Measurements from ENCODE around the gene NUP214. TPM values are rescaled to one million over a fixed set of nuclear protein-coding genes. Genes with fewer than 3 reads are reported as not detected.
A peak's percentile ranks its signal among the peaks of the same experiment; 100 is the strongest.

The NUP214 gene
- total and polyA plus RNA-seq, 4 donors: 6.6 to 63.6 (median 40.3) TPM

DNA sequence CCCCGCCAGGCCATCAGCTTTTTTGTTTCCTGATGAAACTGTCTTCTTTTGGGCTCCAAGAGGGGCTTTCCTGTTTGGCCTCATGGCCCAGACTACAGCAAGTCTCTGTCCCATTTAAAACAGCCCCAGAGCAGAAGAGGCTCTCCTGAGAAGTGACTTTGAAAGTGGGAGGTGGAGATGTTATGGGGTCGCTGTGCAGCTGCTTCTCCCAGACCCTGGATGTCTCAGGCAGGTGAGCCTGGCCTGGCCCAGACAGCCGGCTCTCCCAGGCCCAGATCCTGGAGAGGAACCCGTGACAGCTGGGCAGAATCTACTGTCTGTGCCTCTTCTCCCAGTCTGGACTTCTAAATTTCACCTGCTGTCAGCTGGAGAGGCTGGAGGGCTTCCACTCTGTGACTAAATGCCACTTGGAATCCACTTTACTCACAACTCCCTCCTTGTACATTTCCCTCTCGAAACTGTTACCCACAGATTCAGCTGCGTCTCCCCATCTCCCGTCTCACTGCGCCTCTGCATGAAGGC, 130.4 kb downstream of the NUP214 start:
- no peak for ATAC-seq (ENCODE audit: low FRiP score)
- no peak overlapping the region for H3K27ac ChIP-seq (ENCODE audit: low read depth in 1 of 2, low read length in 2 of 2)

DNA sequence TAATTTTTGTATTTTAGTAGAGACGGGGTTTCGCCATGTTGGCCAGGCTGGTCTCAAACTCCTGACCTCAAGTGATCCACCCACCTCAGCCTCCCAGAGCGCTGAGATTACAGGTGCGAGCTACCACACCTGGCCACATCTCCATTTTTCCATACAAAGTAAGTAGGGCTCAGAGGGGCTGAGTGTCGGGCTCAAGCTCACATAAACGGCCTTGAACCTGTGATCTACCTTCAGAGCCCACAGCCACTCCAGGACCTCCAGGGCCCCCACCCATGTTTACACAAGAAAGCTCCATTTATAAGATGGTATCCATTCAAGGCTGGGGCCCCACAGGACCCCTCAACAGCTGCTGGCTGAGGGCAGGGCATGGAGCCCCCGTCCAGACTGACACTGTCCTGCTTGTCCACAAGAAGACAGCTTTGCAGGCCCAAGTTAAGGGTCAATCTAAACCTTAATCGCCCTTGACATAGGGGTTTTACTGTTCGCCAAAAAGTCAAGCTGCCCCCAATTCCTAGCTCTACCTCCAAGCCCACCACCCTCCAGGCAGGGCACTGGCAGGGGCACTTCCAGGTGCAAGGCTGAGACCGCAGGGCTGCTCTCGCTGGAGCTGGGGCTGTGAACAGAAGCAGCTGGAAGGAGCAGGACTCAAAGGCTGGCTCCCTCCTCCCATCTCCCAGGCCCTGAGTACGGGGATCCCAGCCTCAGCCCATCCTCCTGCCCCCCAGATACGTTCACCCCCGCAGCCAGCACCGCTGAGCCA, 132.1 kb downstream of the NUP214 start:
- H3K4me1 ChIP-seq (ENCODE audit: control insufficient read depth in 1 of 2, insufficient read depth in 2 of 2, low read length in 2 of 2): no peaks in the 10 kb centered on the region
- H3K9me3 ChIP-seq (ENCODE audit: control insufficient read depth, low read length): no peaks in the 10 kb centered on the region
- no peak overlapping the region for H3K27ac ChIP-seq (ENCODE audit: low read depth in 1 of 2, low read length in 2 of 2)
- WGBS, 2 donors: 95% methylated on average over 15 of the region's 15 CpGs
- no peak for DNase-seq
- intact Hi-C loops (cut with DNase I): no loop called here
- H3K36me3 ChIP-seq (ENCODE audit: control insufficient read depth in 1 of 2, insufficient read depth in 2 of 2, low read length in 1 of 2): no peaks in the 10 kb centered on the region
- no peak for ATAC-seq (ENCODE audit: low FRiP score)
- no peak overlapping the region for H3K4me3 ChIP-seq (ENCODE audit: low read length in 2 of 2)
- no peaks in the 10 kb centered on the region for H3K27me3 ChIP-seq (ENCODE audit: control insufficient read depth in 1 of 2, insufficient read depth in 2 of 2, low read length in 1 of 2)

More for the DNA sequence above, 130.4 kb downstream of the NUP214 start:
- DNase-seq: peak in 1 of 2 donors; percentile 41
- intact Hi-C loops (cut with DNase I): no loop called here
- H3K27me3 ChIP-seq (ENCODE audit: control insufficient read depth in 1 of 2, insufficient read depth in 2 of 2, low read length in 1 of 2): no peaks in the 10 kb centered on the region
- 90 to 93% methylated on average over 8 of the region's 8 CpGs for WGBS, 2 donors
- H3K9me3 ChIP-seq (ENCODE audit: control insufficient read depth, low read length): no peaks in the 10 kb centered on the region
- H3K36me3 ChIP-seq (ENCODE audit: control insufficient read depth in 1 of 2, insufficient read depth in 2 of 2, low read length in 1 of 2): no peaks in the 10 kb centered on the region
- no peak overlapping the region for H3K4me3 ChIP-seq (ENCODE audit: low read length in 2 of 2)
- no peaks in the 10 kb centered on the region for H3K4me1 ChIP-seq (ENCODE audit: control insufficient read depth in 1 of 2, insufficient read depth in 2 of 2, low read length in 2 of 2)

DNA sequence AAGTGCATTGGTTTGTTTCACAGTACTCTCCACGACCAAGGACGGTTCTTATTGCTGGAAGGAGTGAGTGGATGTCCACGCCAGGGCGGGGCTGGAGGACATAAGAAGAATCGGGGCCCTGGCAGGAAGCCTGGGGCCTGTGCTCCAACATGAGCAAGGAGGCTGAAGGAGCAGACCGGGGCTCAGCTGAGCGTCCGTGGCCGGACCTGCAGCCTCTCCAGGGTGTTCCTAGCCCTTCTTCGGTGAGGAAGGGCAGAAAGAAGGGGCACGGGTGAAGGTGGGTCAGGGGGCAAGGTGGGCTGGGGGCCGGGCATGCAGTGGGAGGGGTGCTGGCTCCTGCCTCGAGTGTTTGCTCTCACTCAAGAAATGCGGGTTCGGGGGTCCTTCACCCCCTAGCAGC, 132.8 kb downstream of the NUP214 start:
- H3K4me3 ChIP-seq (ENCODE audit: low read length in 2 of 2): no peak overlapping the region
- H3K27me3 ChIP-seq (ENCODE audit: control insufficient read depth in 1 of 2, insufficient read depth in 2 of 2, low read length in 1 of 2): no peaks in the 10 kb centered on the region
- H3K36me3 ChIP-seq (ENCODE audit: control insufficient read depth in 1 of 2, insufficient read depth in 2 of 2, low read length in 1 of 2): no peaks in the 10 kb centered on the region
- 85 to 89% methylated on average over 15 of the region's 15 CpGs for WGBS, 2 donors
- H3K4me1 ChIP-seq (ENCODE audit: control insufficient read depth in 1 of 2, insufficient read depth in 2 of 2, low read length in 2 of 2): no peaks in the 10 kb centered on the region
- ATAC-seq (ENCODE audit: low FRiP score) (no peak), DNase-seq (no peak)
- H3K9me3 ChIP-seq (ENCODE audit: control insufficient read depth, low read length): no peaks in the 10 kb centered on the region
- intact Hi-C loops (cut with DNase I): no loop called here
- H3K27ac ChIP-seq (ENCODE audit: low read depth in 1 of 2, low read length in 2 of 2): no peak overlapping the region

DNA sequence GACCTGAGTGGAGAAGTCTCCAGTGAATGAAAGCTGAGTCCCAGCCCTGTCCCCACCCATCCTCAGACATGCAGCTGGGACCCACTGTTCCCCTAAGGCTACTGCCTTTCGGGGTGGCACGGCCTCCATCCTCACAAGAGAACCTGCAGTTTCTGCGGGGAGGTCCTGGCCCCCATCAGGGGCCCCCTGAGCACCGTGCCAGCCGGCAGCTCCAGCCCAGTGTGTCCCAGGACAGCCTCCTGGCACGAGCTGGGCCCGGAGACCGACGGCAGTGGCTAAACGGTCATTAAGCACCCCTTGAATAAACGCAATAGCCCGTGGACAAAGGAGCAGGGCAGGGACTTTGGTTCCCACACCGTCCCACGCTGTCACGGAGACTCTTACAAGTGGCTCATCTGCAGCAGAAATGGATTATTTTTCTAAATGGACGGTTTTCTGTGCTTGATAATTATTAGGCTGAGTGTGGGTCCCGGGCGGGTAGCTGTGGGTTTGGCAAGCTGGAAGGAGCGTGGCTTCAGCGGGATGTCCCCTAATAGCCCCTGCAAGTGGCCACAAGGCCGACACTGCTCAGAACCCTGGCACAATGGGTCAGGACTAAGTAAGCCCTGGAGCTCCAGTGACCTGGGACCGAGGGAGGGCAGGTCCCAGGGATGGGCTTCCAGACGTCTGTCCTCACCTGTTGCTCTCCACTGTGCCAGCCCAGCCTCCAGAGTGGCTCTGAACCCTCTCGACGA, 133.5 kb downstream of the NUP214 start:
- no peak overlapping the region for H3K4me3 ChIP-seq (ENCODE audit: low read length in 2 of 2)
- no peaks in the 10 kb centered on the region for H3K4me1 ChIP-seq (ENCODE audit: control insufficient read depth in 1 of 2, insufficient read depth in 2 of 2, low read length in 2 of 2)
- no peaks in the 10 kb centered on the region for H3K36me3 ChIP-seq (ENCODE audit: control insufficient read depth in 1 of 2, insufficient read depth in 2 of 2, low read length in 1 of 2)
- H3K9me3 ChIP-seq (ENCODE audit: control insufficient read depth, low read length): no peaks in the 10 kb centered on the region
- no peaks in the 10 kb centered on the region for H3K27me3 ChIP-seq (ENCODE audit: control insufficient read depth in 1 of 2, insufficient read depth in 2 of 2, low read length in 1 of 2)
- no peak overlapping the region for H3K27ac ChIP-seq (ENCODE audit: low read depth in 1 of 2, low read length in 2 of 2)
- 77 to 81% methylated on average over 25 of the region's 25 CpGs for WGBS, 2 donors
- DNase-seq: no peak
- ATAC-seq (ENCODE audit: low FRiP score): no peak
- intact Hi-C loops (cut with DNase I): no loop called here

DNA sequence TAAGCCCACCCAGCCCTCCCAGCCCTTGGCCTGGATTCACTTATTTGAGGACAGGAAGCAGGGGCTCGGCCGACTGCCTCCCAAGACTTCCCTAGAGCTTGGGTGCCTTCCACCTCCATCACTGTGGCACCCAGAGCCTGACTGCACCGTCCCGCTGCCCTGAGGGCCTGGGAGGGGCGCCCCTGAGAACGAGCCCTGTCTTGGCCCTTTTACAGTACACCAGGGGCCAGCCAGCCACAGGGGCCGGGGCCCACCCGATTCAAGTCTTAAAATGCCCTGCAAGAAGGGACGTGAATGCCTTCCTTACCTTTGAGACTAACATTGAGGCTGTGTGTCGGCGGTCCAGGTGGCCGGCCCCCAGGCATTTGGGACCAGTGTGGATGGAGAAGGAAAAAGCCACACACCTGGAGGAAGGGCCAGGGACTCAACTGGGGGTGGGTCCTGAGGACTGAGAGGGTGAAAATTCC, 134.1 kb downstream of the NUP214 start:
- H3K4me1 ChIP-seq (ENCODE audit: control insufficient read depth in 1 of 2, insufficient read depth in 2 of 2, low read length in 2 of 2): no peaks in the 10 kb centered on the region
- intact Hi-C loops (cut with DNase I): no loop called here
- H3K27ac ChIP-seq (ENCODE audit: low read depth in 1 of 2, low read length in 2 of 2): no peak overlapping the region
- no peaks in the 10 kb centered on the region for H3K9me3 ChIP-seq (ENCODE audit: control insufficient read depth, low read length)
- H3K4me3 ChIP-seq (ENCODE audit: low read length in 2 of 2): no peak overlapping the region
- WGBS, 2 donors: 93 to 97% methylated on average over 11 to 12 of the region's 12 CpGs
- no peaks in the 10 kb centered on the region for H3K27me3 ChIP-seq (ENCODE audit: control insufficient read depth in 1 of 2, insufficient read depth in 2 of 2, low read length in 1 of 2)
- ATAC-seq (ENCODE audit: low FRiP score): no peak
- DNase-seq: peak in 1 of 2 donors; percentile 33
- H3K36me3 ChIP-seq (ENCODE audit: control insufficient read depth in 1 of 2, insufficient read depth in 2 of 2, low read length in 1 of 2): no peaks in the 10 kb centered on the region

DNA sequence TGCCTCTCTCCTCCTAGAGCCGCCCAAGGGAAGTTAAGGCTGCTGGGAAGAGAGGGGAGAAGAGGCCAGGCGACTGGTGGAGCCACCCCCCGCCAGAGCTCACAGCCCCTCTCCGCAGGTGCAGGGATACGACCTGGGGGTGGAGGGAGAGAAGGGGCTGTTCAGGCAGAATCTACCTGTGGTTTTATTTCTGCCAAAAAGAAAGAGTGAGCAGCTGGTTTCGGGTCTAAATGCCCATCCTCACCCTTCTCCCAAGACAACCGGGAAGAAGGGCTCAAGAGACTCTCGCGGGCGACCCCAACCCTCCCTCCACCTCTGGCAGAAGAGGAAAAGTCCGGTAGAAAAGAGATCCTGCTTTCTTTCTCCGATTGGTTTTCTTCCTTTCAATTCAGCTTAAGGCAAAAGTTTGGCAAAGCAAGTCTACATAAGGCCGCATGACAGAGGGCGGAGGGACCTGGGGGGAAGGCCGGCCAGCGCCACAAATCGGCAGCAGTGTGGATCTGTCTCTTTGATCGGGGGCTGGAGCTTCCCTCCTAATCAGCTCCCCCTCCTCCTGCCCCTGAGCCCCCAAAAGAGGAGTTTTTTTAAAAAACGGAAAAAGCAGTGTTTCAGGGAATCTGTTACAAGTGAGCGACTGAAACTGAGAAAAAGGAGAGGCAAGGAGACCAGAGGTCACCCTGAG, 134.7 kb downstream of the NUP214 start:
- Histone ChIP-seq H3K4me1 (ENCODE audit: control insufficient read depth in 1 of 2, insufficient read depth in 2 of 2, low read length in 2 of 2) (no peaks in the 10 kb centered on the region), H3K27me3 (ENCODE audit: control insufficient read depth in 1 of 2, insufficient read depth in 2 of 2, low read length in 1 of 2) (no peaks in the 10 kb centered on the region), H3K27ac (ENCODE audit: low read depth in 1 of 2, low read length in 2 of 2) (no peak overlapping the region), H3K4me3 (ENCODE audit: low read length in 2 of 2) (no peak overlapping the region), H3K9me3 (ENCODE audit: control insufficient read depth, low read length) (no peaks in the 10 kb centered on the region), H3K36me3 (ENCODE audit: control insufficient read depth in 1 of 2, insufficient read depth in 2 of 2, low read length in 1 of 2) (no peaks in the 10 kb centered on the region)
- DNase-seq: peak in 1 of 2 donors; percentile 8
- intact Hi-C loops (cut with DNase I): no loop called here
- ATAC-seq (ENCODE audit: low FRiP score): no peak
- WGBS, 2 donors: 87 to 88% methylated on average over 20 of the region's 20 CpGs

DNA sequence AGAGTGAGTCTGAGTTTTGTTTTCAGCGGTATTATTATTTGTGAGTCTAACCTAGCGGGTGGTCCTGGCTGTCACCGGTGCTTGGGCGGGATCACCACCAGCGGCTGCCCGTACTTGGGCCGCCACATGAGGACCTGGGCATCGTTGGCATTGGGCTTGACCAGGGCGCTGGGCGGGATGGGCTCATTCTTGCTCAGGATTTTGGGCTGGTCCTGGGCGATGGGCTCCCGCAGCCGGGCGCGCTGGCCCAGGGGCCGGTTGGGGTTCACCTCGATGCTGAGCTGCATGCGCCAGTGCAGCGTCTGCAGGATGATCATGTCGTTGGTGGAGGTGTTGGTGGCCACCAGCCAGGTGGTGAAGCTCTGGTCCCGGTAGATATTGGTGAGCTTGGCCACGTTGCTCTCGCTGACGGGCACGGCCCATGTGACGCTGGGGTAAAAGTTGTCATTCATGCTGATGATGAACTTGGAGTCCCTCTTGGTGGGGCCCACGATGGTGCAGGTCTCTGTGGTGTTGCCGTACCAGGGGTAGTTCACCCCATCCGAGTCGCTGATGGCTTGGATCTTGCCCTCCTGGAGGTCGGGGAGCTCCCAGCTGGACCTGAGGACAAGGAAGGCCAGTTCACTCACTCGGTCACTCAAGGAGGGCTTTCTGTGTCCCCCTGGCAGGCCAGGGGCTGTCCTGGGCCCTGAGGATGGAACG, 135.5 kb downstream of the NUP214 start:
- H3K36me3 ChIP-seq (ENCODE audit: control insufficient read depth in 1 of 2, insufficient read depth in 2 of 2, low read length in 1 of 2): no peaks in the 10 kb centered on the region
- 92 to 94% methylated on average over 33 of the region's 33 CpGs for WGBS, 2 donors
- intact Hi-C loops (cut with DNase I): no loop called here

DNA sequence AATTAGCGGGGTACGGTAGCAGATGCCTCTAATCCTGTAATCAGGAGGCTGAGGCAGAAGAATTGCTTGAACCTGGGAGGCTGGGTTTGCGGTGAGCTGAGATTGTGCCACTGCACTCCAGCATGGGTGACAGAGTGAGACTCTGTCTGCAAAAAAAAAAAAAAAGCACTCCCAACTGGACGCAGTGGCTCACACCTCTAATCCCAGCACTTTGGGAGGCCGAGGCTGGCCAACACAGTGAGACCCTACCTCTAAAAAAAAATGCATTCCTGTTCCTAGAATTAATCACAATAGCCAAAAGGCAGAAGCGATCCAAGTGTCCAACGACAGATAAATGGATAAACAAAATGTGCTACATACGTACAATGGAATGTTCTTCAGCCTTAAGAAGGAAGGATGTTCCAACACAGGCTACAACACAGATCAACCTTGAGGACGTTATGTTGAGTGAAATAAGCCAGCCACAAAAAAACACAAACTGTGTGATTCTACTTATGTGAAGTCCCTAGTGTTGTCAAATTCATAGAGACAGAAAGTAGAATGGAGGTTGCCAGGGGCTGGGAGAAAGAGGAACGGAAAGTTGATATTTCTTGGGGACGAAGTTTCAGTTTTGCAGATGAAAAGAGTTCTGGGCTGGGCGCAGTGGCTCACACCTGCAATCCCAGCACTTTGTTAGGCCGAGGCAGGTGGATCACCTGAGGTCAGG, 137.1 kb downstream of the NUP214 start:
- Histone ChIP-seq H3K27ac (ENCODE audit: low read depth in 1 of 2, low read length in 2 of 2) (no peak overlapping the region), H3K36me3 (ENCODE audit: control insufficient read depth in 1 of 2, insufficient read depth in 2 of 2, low read length in 1 of 2) (no peaks in the 10 kb centered on the region), H3K4me1 (ENCODE audit: control insufficient read depth in 1 of 2, insufficient read depth in 2 of 2, low read length in 2 of 2) (no peaks in the 10 kb centered on the region), H3K9me3 (ENCODE audit: control insufficient read depth, low read length) (no peaks in the 10 kb centered on the region), H3K4me3 (ENCODE audit: low read length in 2 of 2) (no peak overlapping the region), H3K27me3 (ENCODE audit: control insufficient read depth in 1 of 2, insufficient read depth in 2 of 2, low read length in 1 of 2) (no peaks in the 10 kb centered on the region)
- no peak for DNase-seq
- 86 to 90% methylated on average over 13 of the region's 13 CpGs for WGBS, 2 donors
- ATAC-seq (ENCODE audit: low FRiP score): no peak
- intact Hi-C loops (cut with DNase I): no loop called here

More for the DNA sequence above, 135.5 kb downstream of the NUP214 start:
- no peak overlapping the region for H3K27ac ChIP-seq (ENCODE audit: low read depth in 1 of 2, low read length in 2 of 2)
- H3K4me3 ChIP-seq (ENCODE audit: low read length in 2 of 2): no peak overlapping the region
- H3K4me1 ChIP-seq (ENCODE audit: control insufficient read depth in 1 of 2, insufficient read depth in 2 of 2, low read length in 2 of 2): no peaks in the 10 kb centered on the region
- peak in 1 of 2 donors; percentile 49 for DNase-seq
- H3K9me3 ChIP-seq (ENCODE audit: control insufficient read depth, low read length): no peaks in the 10 kb centered on the region
- ATAC-seq (ENCODE audit: low FRiP score): no peak
- no peaks in the 10 kb centered on the region for H3K27me3 ChIP-seq (ENCODE audit: control insufficient read depth in 1 of 2, insufficient read depth in 2 of 2, low read length in 1 of 2)

Measured in aorta (tissue), 5 donors.